ENCODE data around the gene RNF103. TPM values are rescaled to one million over a fixed set of nuclear protein-coding genes. Genes with fewer than 3 reads are reported as not detected.
A peak's percentile ranks its signal among the peaks of the same experiment; 100 is the strongest.

The RNF103 gene
- total and polyA plus RNA-seq, 2 donors (not counting 3 experiments of a cell fraction or from before 2014, with no cell fraction given): 15.6 to 24.2 TPM

- Histone ChIP-seq H4K20me1 (replicated peaks; ENCODE audit: control insufficient read depth, extremely low read depth, insufficient read depth, low read length) (no peaks in the 10 kb centered on the region), H3K4me1 (ENCODE audit: control insufficient read depth, extremely low read depth, insufficient read depth, low read length) (peaks cover 5% of the 10 kb centered on the region), H3K9me1 (replicated peaks; ENCODE audit: control insufficient read depth, extremely low read depth, insufficient read depth, low read length) (no peaks in the 10 kb centered on the region), H3K9ac (replicated peaks; ENCODE audit: extremely low read depth, insufficient read depth, low read length) (no peak overlapping the region), H3K79me2 (ENCODE audit: control insufficient read depth, insufficient read depth, low read length) (no peaks in the 10 kb centered on the region), H3K36me3 (ENCODE audit: control insufficient read depth in 2 of 2, extremely low read depth in 1 of 2, insufficient read depth in 2 of 2, low read length in 2 of 2) (no peaks in the 10 kb centered on the region), H3K9me3 (replicated peaks; ENCODE audit: control insufficient read depth, insufficient read depth, low read length) (no peaks in the 10 kb centered on the region), H3K4me2 (ENCODE audit: insufficient read depth, low read length) (no peak overlapping the region), H3K4me3 (replicated peaks in 1 of 3; ENCODE audit: insufficient read depth in 1 of 3, low read depth in 1 of 3, low read length in 3 of 3) (no peak overlapping the region), H3K27me3 (ENCODE audit: control insufficient read depth in 2 of 2, insufficient read depth in 2 of 2, low read length in 2 of 2) (no peaks in the 10 kb centered on the region), H2AFZ (ENCODE audit: low read depth, low read length) (no peak overlapping the region), H3K27ac (ENCODE audit: insufficient read depth, low read depth, low read length) (no peak overlapping the region)
- intact Hi-C loops (cut with micrococcal nuclease) (no loop called here), dilution Hi-C loops (cut with MboI; ENCODE audit: extremely low pct_ligation_motif_present, low sequenced_read_pairs) (no loop called here)
- no peak for TF ChIP-seq POLR2A (IDR thresholded peaks at IDR 0.05; ENCODE audit: low read depth, low read length)
- TF ChIP-seq MYC (IDR thresholded peaks at IDR 0.05; ENCODE audit: low read depth, low read length): no peak
- TF ChIP-seq POLR2AphosphoS5 (IDR thresholded peaks at IDR 0.05; ENCODE audit: insufficient read depth, low read depth, low read length): no peak
- TF ChIP-seq FOS (IDR thresholded peaks at IDR 0.05; ENCODE audit: borderline replicate concordance, insufficient read depth, low read length): no peak
- no peak for TF ChIP-seq GATA2 (IDR thresholded peaks at IDR 0.05; ENCODE audit: insufficient read depth, insufficient read length, low read depth, low read length)
- no peak for TF ChIP-seq EZH2 (IDR thresholded peaks at IDR 0.05; ENCODE audit: borderline replicate concordance, low read depth, low read length, severe bottlenecking)
- ChIA-PET POLR2A (no interaction called here), CTCF (no interaction called here)
- no peak for FAIRE-seq
- DNase-seq (ENCODE audit: low read depth, low spot score): no peak
- BruUV-seq (replicated peaks): no TSS peak
Observed at GRCh38 chr2:86672027-86672545, 48.4 kb upstream of the RNF103 start.

- Histone ChIP-seq H3K27ac (ENCODE audit: insufficient read depth, low read depth, low read length) (no peak overlapping the region), H3K27me3 (ENCODE audit: control insufficient read depth in 2 of 2, insufficient read depth in 2 of 2, low read length in 2 of 2) (no peaks in the 10 kb centered on the region), H3K9me3 (replicated peaks; ENCODE audit: control insufficient read depth, insufficient read depth, low read length) (no peaks in the 10 kb centered on the region), H3K9ac (replicated peaks; ENCODE audit: extremely low read depth, insufficient read depth, low read length) (no peak overlapping the region), H3K4me2 (ENCODE audit: insufficient read depth, low read length) (peak overlapping the region; percentile 22), H3K9me1 (replicated peaks; ENCODE audit: control insufficient read depth, extremely low read depth, insufficient read depth, low read length) (no peaks in the 10 kb centered on the region), H3K79me2 (ENCODE audit: control insufficient read depth, insufficient read depth, low read length) (no peaks in the 10 kb centered on the region), H3K36me3 (ENCODE audit: control insufficient read depth in 2 of 2, extremely low read depth in 1 of 2, insufficient read depth in 2 of 2, low read length in 2 of 2) (no peaks in the 10 kb centered on the region), H3K4me3 (replicated peaks in 1 of 3; ENCODE audit: insufficient read depth in 1 of 3, low read depth in 1 of 3, low read length in 3 of 3) (no peak overlapping the region), H3K4me1 (ENCODE audit: control insufficient read depth, extremely low read depth, insufficient read depth, low read length) (peaks cover 5% of the 10 kb centered on the region), H4K20me1 (replicated peaks; ENCODE audit: control insufficient read depth, extremely low read depth, insufficient read depth, low read length) (no peaks in the 10 kb centered on the region), H2AFZ (ENCODE audit: low read depth, low read length) (peak overlapping the region; percentile 61)
- FAIRE-seq: no peak
- BruUV-seq (replicated peaks): no TSS peak
- POLR2A ChIA-PET: no interaction called here
- intact Hi-C loops (cut with micrococcal nuclease) (no loop called here), dilution Hi-C loops (cut with MboI; ENCODE audit: extremely low pct_ligation_motif_present, low sequenced_read_pairs) (no loop called here)
- CTCF ChIA-PET: no interaction called here
- DNase-seq (ENCODE audit: low read depth, low spot score): peak; percentile 70
- TF ChIP-seq CTCF (IDR thresholded peaks at IDR 0.05; ENCODE audit: extremely low read depth in 1 of 2, insufficient read depth in 1 of 2, low read depth in 1 of 2, low read length in 2 of 2) (no peak), POLR2A (IDR thresholded peaks at IDR 0.05; ENCODE audit: low read depth, low read length) (no peak), MAX (IDR thresholded peaks at IDR 0.05; ENCODE audit: insufficient read depth, insufficient read length) (no peak), MYC (IDR thresholded peaks at IDR 0.05; ENCODE audit: low read depth, low read length) (no peak), POLR2AphosphoS5 (IDR thresholded peaks at IDR 0.05; ENCODE audit: insufficient read depth, low read depth, low read length) (no peak), GATA2 (IDR thresholded peaks at IDR 0.05; ENCODE audit: insufficient read depth, insufficient read length, low read depth, low read length) (no peak), EZH2 (IDR thresholded peaks at IDR 0.05; ENCODE audit: borderline replicate concordance, low read depth, low read length, severe bottlenecking) (no peak), FOS (IDR thresholded peaks at IDR 0.05; ENCODE audit: borderline replicate concordance, insufficient read depth, low read length) (no peak), JUN (IDR thresholded peaks at IDR 0.05; ENCODE audit: borderline replicate concordance, insufficient read depth, insufficient read length, low read depth) (no peak)
Observed at GRCh38 chr2:86671337-86671981, 47.8 kb upstream of the RNF103 start.

All from endothelial cell of umbilical vein (primary cell).